Stomach smooth muscle (tissue), 2 donors: ENCODE measurements around the gene ANO5.
"Not testable (repeated sequence)": the region's sequence is repeated elsewhere in the genome, so short reads cannot be mapped to it uniquely, and the experiment has no call there.

Experiments used
- H3K27ac ChIP-seq: one replicate; pipeline ENCODE4 v1.7.0; 2013; ENCODE audit warnings: mild to moderate bottlenecking, low read length, inconsistent platforms
- H3K27me3 ChIP-seq, 2 donors: one replicate each; pipeline ENCODE4 v1.7.0; 2013; ENCODE audit warnings: low read length in 2 of 2; ENCODE audit not compliant: insufficient read depth in 2 of 2, control insufficient read depth in 1 of 2
- H3K36me3 ChIP-seq, 2 donors: one replicate each; pipeline ENCODE4 v1.7.0; 2013; ENCODE audit warnings: low read length in 2 of 2; ENCODE audit not compliant: control insufficient read depth in 2 of 2, insufficient read depth in 2 of 2
- H3K4me1 ChIP-seq: one replicate; pipeline ENCODE4 v1.7.0; 2013; ENCODE audit warnings: low read length; ENCODE audit not compliant: control insufficient read depth, insufficient read depth
- H3K4me3 ChIP-seq, 2 donors: one replicate each; pipeline ENCODE4 v1.7.0; 2013; ENCODE audit warnings: low read length in 2 of 2
- H3K9ac ChIP-seq, 2 donors: one replicate each; pipeline ENCODE4 v1.7.0; 2013; ENCODE audit warnings: low read length in 2 of 2, mild to moderate bottlenecking in 1 of 2
- H3K9me3 ChIP-seq, 2 donors: one replicate each; pipeline ENCODE4 v1.7.0; 2013; ENCODE audit warnings: low read length in 2 of 2; ENCODE audit not compliant: control insufficient read depth in 2 of 2
- donor health status: healthy.
- donor health status: Pancreatic carcinoma.

ANO5 gene

GRCh38 chr11:22263613-22264012 lies 70.7 kb downstream of the ANO5 start:
- Histone ChIP-seq H3K4me1 (no peaks in the 10 kb centered on the region), H3K36me3 (peaks cover 0 to 4% of the 10 kb centered on the region in 2 donors), H3K27me3 (no peaks in the 10 kb centered on the region), H3K27ac (no peak overlapping the region), H3K9me3 (no peaks in the 10 kb centered on the region), H3K9ac (no peak overlapping the region), H3K4me3 (no peak overlapping the region)

GRCh38 chr11:22268983-22269624 lies 76.2 kb downstream of the ANO5 start:
- not testable (repeated sequence) for H3K27me3 ChIP-seq, H3K36me3 ChIP-seq, H3K9ac ChIP-seq, H3K9me3 ChIP-seq, H3K4me3 ChIP-seq, H3K27ac ChIP-seq, H3K4me1 ChIP-seq

- Histone ChIP-seq H3K27me3 (no peaks in the 10 kb centered on the region), H3K4me1 (no peaks in the 10 kb centered on the region), H3K36me3 (peaks cover 4 to 7% of the 10 kb centered on the region in 2 donors), H3K9me3 (no peaks in the 10 kb centered on the region), H3K27ac (no peak overlapping the region), H3K9ac (no peak overlapping the region), H3K4me3 (no peak overlapping the region)
These were observed 80.9 kb downstream of the ANO5 start for GRCh38 chr11:22273781-22274180.

GRCh38 chr11:22275600-22275999 lies 82.7 kb downstream of the ANO5 start:
- Histone ChIP-seq H3K9me3 (no peaks in the 10 kb centered on the region), H3K4me1 (no peaks in the 10 kb centered on the region), H3K27ac (no peak overlapping the region), H3K27me3 (no peaks in the 10 kb centered on the region), H3K9ac (no peak overlapping the region), H3K4me3 (no peak overlapping the region), H3K36me3 (peaks cover 4 to 7% of the 10 kb centered on the region in 2 donors)

- Histone ChIP-seq H3K27ac (no peak overlapping the region), H3K4me3 (no peak overlapping the region), H3K4me1 (no peaks in the 10 kb centered on the region), H3K9me3 (no peaks in the 10 kb centered on the region), H3K27me3 (no peaks in the 10 kb centered on the region), H3K9ac (no peak overlapping the region), H3K36me3 (peaks cover 0 to 7% of the 10 kb centered on the region in 2 donors)
These were observed 83.7 kb downstream of the ANO5 start for GRCh38 chr11:22276535-22276934.

- not testable (repeated sequence) for H3K9ac ChIP-seq, H3K27ac ChIP-seq, H3K9me3 ChIP-seq, H3K27me3 ChIP-seq, H3K4me1 ChIP-seq, H3K36me3 ChIP-seq, H3K4me3 ChIP-seq
These were observed 92.1 kb downstream of the ANO5 start for GRCh38 chr11:22284991-22285390.

GRCh38 chr11:22302368-22302767 lies 109.5 kb downstream of the ANO5 start:
- H3K27me3 ChIP-seq = no peaks in the 10 kb centered on the region
- no peaks in the 10 kb centered on the region for H3K9me3 ChIP-seq
- H3K36me3 ChIP-seq = no peaks in the 10 kb centered on the region
- no peak overlapping the region for H3K9ac ChIP-seq
- H3K4me1 ChIP-seq = no peaks in the 10 kb centered on the region
- H3K27ac ChIP-seq = no peak overlapping the region
- H3K4me3 ChIP-seq = no peak overlapping the region

- no peaks in the 10 kb centered on the region for H3K36me3 ChIP-seq
- no peak overlapping the region for H3K4me3 ChIP-seq
- H3K27ac ChIP-seq = no peak overlapping the region
- H3K4me1 ChIP-seq = no peaks in the 10 kb centered on the region
- no peak overlapping the region for H3K9ac ChIP-seq
- H3K27me3 ChIP-seq = no peaks in the 10 kb centered on the region
- no peaks in the 10 kb centered on the region for H3K9me3 ChIP-seq
These were observed 111.6 kb downstream of the ANO5 start for GRCh38 chr11:22304337-22304961.

GRCh38 chr11:22317656-22318055 lies 124.8 kb downstream of the ANO5 start:
- Histone ChIP-seq H3K4me1 (no peaks in the 10 kb centered on the region), H3K36me3 (no peaks in the 10 kb centered on the region), H3K27ac (no peak overlapping the region), H3K9ac (no peak overlapping the region), H3K4me3 (no peak overlapping the region), H3K9me3 (no peaks in the 10 kb centered on the region), H3K27me3 (peaks cover 0 to 2% of the 10 kb centered on the region in 2 donors)

- Histone ChIP-seq H3K9me3 (no peaks in the 10 kb centered on the region), H3K27ac (no peak overlapping the region), H3K36me3 (no peaks in the 10 kb centered on the region), H3K9ac (no peak overlapping the region), H3K4me1 (no peaks in the 10 kb centered on the region), H3K4me3 (no peak overlapping the region), H3K27me3 (no peaks in the 10 kb centered on the region)
These were observed 138.9 kb downstream of the ANO5 start for GRCh38 chr11:22331771-22332170.
